WERI-Rb-1 (cell line): ENCODE measurements around the gene PRPF18.

Source experiments
- DNase-seq: peaks from one replicate; pipeline ENCODE4 v3.0.0-alpha.2; 2020
- H3K27ac ChIP-seq: fragments of 250-450 bp; sonication (Bioruptor Pico); 2 replicates; pipeline ENCODE4 v1.5.1; 2020; ENCODE audit warnings: mild to moderate bottlenecking, moderate library complexity
- H3K27me3 ChIP-seq: fragments of 250-450 bp; sonication (Bioruptor Pico); 2 replicates; pipeline ENCODE4 v1.5.1; 2021; ENCODE audit warnings: mild to moderate bottlenecking, low read depth, moderate library complexity; ENCODE audit not compliant: insufficient read depth, severe bottlenecking
- H3K36me3 ChIP-seq: fragments of 250-450 bp; sonication (Bioruptor Pico); 2 replicates; pipeline ENCODE4 v1.5.1; 2020; ENCODE audit warnings: mild to moderate bottlenecking, moderate library complexity
- H3K4me3 ChIP-seq: 2 replicates; pipeline ENCODE4 v1.5.1; 2011; ENCODE audit warnings: low read depth, mild to moderate bottlenecking, control low read depth, low read length
- H3K9me3 ChIP-seq: fragments of 250-450 bp; sonication (Bioruptor Pico); 2 replicates; pipeline ENCODE4 v1.5.1; 2021; ENCODE audit warnings: mild to moderate bottlenecking, moderate library complexity; ENCODE audit not compliant: severe bottlenecking
- TF ChIP-seq, protein P1 (sequence below): IDR thresholded peaks from 2 replicates; pipeline ENCODE4 v1.5.1; 2011; ENCODE audit warnings: low read depth, mild to moderate bottlenecking, control low read depth, inconsistent platforms, low read length

PRPF18 gene

DNA sequence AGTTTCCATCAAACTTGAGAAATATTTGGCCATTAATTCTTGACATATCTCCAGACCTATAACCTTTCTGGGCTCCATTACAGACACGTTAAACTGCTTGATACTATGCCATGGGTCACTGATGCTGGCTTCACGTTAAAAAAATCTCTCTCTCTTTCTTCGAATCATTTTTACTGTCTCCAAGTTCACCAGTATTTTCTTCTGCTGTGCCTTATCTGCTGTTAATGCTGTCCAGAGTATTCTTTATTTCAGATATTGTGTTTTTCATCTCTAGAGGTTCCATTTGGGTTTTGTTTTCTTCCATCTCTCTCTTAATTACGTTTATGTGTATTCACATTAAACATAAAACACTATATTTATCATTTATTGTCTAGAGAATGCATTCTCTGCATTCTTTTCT, 12.8 kb upstream of the PRPF18 start:
- no peaks in the 10 kb centered on the region for H3K9me3 ChIP-seq
- H3K36me3 ChIP-seq, result no peaks in the 10 kb centered on the region
- TF ChIP-seq, protein P1, sequence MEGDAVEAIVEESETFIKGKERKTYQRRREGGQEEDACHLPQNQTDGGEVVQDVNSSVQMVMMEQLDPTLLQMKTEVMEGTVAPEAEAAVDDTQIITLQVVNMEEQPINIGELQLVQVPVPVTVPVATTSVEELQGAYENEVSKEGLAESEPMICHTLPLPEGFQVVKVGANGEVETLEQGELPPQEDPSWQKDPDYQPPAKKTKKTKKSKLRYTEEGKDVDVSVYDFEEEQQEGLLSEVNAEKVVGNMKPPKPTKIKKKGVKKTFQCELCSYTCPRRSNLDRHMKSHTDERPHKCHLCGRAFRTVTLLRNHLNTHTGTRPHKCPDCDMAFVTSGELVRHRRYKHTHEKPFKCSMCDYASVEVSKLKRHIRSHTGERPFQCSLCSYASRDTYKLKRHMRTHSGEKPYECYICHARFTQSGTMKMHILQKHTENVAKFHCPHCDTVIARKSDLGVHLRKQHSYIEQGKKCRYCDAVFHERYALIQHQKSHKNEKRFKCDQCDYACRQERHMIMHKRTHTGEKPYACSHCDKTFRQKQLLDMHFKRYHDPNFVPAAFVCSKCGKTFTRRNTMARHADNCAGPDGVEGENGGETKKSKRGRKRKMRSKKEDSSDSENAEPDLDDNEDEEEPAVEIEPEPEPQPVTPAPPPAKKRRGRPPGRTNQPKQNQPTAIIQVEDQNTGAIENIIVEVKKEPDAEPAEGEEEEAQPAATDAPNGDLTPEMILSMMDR, result no peak
- H3K4me3 ChIP-seq, result no peak overlapping the region
- H3K27ac ChIP-seq, result no peak overlapping the region
- no peaks in the 10 kb centered on the region for H3K27me3 ChIP-seq
- no peak for DNase-seq

DNA sequence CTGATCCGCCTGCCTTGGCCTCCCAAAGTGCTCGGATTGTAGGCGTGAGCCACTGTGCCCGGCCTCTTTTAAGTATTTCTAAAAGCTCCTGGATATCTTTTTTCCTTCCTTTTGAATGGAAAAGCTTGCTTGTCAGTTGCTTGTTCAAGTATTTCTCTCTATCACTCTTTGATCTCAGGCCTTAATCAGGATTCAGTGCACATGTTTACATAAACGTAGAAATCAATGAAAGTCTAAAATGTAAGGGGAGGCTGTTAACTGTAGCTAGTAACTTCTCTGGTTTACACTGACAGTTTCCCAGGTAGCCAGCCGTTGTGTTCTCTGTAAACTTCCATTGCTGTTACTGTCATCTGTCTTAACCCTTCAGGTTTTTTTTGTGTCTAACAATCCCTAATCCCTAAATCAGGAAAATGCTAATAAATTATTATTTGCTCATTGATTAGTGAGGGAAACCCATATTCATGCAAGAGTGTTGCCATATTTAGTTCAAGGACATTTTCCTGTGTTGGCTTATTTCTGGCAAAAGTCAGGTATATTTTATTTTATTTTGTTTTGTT, 1.5 kb upstream of the PRPF18 start:
- no peaks in the 10 kb centered on the region for H3K9me3 ChIP-seq
- no peak overlapping the region for H3K27ac ChIP-seq
- no peaks in the 10 kb centered on the region for H3K27me3 ChIP-seq
- no peak overlapping the region for H3K4me3 ChIP-seq
- TF ChIP-seq, protein P1, result no peak
- no peak for DNase-seq
- H3K36me3 ChIP-seq, result no peaks in the 10 kb centered on the region

DNA sequence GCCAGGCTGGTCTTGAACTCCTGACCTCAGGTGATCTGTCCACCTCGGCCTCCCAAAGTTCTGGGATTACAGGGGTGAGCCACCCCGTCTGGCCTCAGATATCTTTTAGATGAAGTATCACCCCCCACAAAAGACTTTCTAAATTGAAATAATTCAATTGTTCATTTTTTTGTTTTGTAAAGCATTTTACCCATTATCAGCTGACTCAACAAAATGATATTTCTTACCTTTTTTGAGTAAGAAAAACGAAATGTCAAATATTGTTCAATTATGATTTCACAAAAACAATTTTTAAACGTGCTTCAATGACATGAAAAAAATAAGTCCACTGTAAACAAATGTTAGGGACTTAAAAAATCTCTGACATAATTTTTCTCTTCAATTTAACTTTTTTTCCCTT, 822 bp upstream of the PRPF18 start:
- DNase-seq, result no peak
- no peaks in the 10 kb centered on the region for H3K36me3 ChIP-seq
- TF ChIP-seq, protein P1, result no peak
- no peaks in the 10 kb centered on the region for H3K27me3 ChIP-seq
- H3K27ac ChIP-seq, result no peak overlapping the region
- H3K4me3 ChIP-seq, result no peak overlapping the region
- no peaks in the 10 kb centered on the region for H3K9me3 ChIP-seq

DNA sequence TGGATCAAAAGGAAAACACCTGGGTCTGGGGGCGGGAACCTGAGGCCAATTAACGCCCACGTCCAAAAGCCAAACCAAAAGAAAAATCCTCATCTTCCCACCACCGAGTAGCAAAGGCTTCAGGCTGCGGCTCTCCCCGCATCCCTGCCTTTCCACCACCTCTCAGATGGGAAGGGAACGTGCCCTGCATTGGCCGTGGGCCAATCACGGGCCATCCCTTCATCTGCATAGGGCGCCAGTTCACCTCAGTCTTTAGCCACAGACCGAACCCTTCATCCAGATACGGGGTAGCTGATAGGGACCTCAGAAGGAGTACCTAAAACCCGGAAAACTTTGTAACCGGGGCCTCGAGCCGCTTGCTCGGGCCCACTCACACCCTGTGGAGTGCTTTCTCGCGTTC, 626 bp downstream of the PRPF18 start:
- Histone ChIP-seq H3K4me3 (peak overlapping the region; percentile 93), H3K27me3 (no peaks in the 10 kb centered on the region), H3K9me3 (no peaks in the 10 kb centered on the region), H3K27ac (no peak overlapping the region), H3K36me3 (no peaks in the 10 kb centered on the region)
- TF ChIP-seq, protein P1, result no peak
- DNase-seq, result no peak

- H3K27me3 ChIP-seq, result no peaks in the 10 kb centered on the region
Measured at GRCh38 chr10:13589316-13589715, 2.6 kb downstream of the PRPF18 start.

More at GRCh38 chr10:13589316-13589715, 2.6 kb downstream of the PRPF18 start:
- no peak for DNase-seq
- Histone ChIP-seq H3K4me3 (no peak overlapping the region), H3K36me3 (no peaks in the 10 kb centered on the region), H3K27ac (no peak overlapping the region), H3K9me3 (no peaks in the 10 kb centered on the region)
- TF ChIP-seq, protein P1, result no peak
